ENCODE measurements around the gene SSTR3.

SSTR3 gene

GRCh38 chr22:37165940-37166674 lies 46.2 kb downstream of the SSTR3 start:
- no peaks in the 10 kb centered on the region for H4K20me1 ChIP-seq (ENCODE audit: insufficient read depth, low read length)
- no peaks in the 10 kb centered on the region for H3K9me3 ChIP-seq (ENCODE audit: insufficient read depth, low read length)
- no peak overlapping the region for H3K27ac ChIP-seq (ENCODE audit: low read length)
- peaks cover 68% of the 10 kb centered on the region for H3K4me1 ChIP-seq (ENCODE audit: low read length)
- H3K9ac ChIP-seq (ENCODE audit: low read length): no peak overlapping the region
- H3K4me3 ChIP-seq (ENCODE audit: low read length): peak overlapping the region; percentile 66; the same call in 1 of the 2 replicates
- no peaks in the 10 kb centered on the region for H3K27me3 ChIP-seq (ENCODE audit: low read depth, low read length)
- no peaks in the 10 kb centered on the region for H3K36me3 ChIP-seq (replicated peaks; ENCODE audit: low read depth, low read length)
- no peak for TF ChIP-seq EZH2phosphoT487 (IDR thresholded peaks at IDR 0.05; ENCODE audit: low read depth)
- no peak for TF ChIP-seq CTCF (IDR thresholded peaks at IDR 0.05; ENCODE audit: low read depth, low read length)
- H2AFZ ChIP-seq (ENCODE audit: low read depth, low read length): peak overlapping the region; percentile 62
- peak overlapping the region; percentile 84 for H3K4me2 ChIP-seq (ENCODE audit: low read length)
- no peaks in the 10 kb centered on the region for H3K79me2 ChIP-seq (ENCODE audit: low read length)

DNA sequence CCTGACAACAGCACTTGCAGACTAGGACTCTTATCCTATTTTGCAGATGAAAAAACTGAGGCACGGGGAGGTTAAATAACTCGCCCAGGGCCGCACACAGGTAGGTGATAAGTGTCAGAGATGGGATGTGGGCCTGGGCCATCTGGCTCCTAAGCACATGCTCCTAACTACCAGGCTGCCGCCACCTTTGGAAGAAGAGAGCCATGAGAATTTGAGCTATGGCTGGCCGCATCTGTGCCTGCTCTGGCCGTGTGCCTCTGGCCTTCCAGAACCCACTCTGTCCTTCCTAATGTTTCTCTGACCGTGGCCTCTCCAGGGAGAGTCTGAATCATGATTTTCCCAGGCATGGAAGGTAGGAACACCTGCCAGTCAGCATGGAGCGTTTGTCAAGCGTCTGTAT lies 47.2 kb downstream of the SSTR3 start:
- peaks cover 3% of the 10 kb centered on the region for H3K27me3 ChIP-seq (ENCODE audit: low read depth, low read length)
- TF ChIP-seq EZH2phosphoT487 (IDR thresholded peaks at IDR 0.05; ENCODE audit: low read depth) (no peak), CTCF (IDR thresholded peaks at IDR 0.05; ENCODE audit: low read depth, low read length) (no peak)
- H3K9ac ChIP-seq (ENCODE audit: low read length): no peak overlapping the region
- H3K4me3 ChIP-seq (ENCODE audit: low read length): no peak overlapping the region
- H2AFZ ChIP-seq (ENCODE audit: low read depth, low read length): no peak overlapping the region
- no peaks in the 10 kb centered on the region for H3K79me2 ChIP-seq (ENCODE audit: low read length)
- no peaks in the 10 kb centered on the region for H4K20me1 ChIP-seq (ENCODE audit: insufficient read depth, low read length)
- no peaks in the 10 kb centered on the region for H3K36me3 ChIP-seq (replicated peaks; ENCODE audit: low read depth, low read length)
- H3K4me1 ChIP-seq (ENCODE audit: low read length): peaks cover 69% of the 10 kb centered on the region
- no peaks in the 10 kb centered on the region for H3K9me3 ChIP-seq (ENCODE audit: insufficient read depth, low read length)
- H3K4me2 ChIP-seq (ENCODE audit: low read length): no peak overlapping the region
- no peak overlapping the region for H3K27ac ChIP-seq (ENCODE audit: low read length)

DNA sequence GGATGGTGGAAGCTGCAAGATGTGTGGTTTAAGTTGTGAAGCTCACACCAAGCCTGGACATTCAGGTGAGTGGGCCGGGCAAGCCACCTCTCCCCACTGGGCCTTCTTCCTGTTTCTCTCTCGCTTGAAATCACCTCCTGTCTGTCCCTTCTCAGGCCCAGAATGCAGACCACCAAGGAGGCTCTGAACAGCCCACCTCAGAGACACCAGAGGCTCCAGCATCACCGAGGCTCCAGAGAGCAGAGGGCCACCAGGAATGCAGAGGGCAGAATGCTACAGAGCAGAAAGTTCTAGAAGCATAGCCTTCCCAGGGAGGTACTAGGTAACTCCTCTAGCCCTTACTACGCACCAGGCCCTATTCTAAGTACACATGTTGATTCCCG lies 47.8 kb downstream of the SSTR3 start:
- Histone ChIP-seq H4K20me1 (ENCODE audit: insufficient read depth, low read length) (no peaks in the 10 kb centered on the region), H3K9ac (ENCODE audit: low read length) (peak overlapping the region; percentile 36; the same call in 1 of the 2 replicates), H3K79me2 (ENCODE audit: low read length) (no peaks in the 10 kb centered on the region), H3K27me3 (ENCODE audit: low read depth, low read length) (peaks cover 9% of the 10 kb centered on the region), H3K4me1 (ENCODE audit: low read length) (peaks cover 72% of the 10 kb centered on the region), H3K4me3 (ENCODE audit: low read length) (no peak overlapping the region), H3K36me3 (replicated peaks; ENCODE audit: low read depth, low read length) (no peaks in the 10 kb centered on the region), H3K9me3 (ENCODE audit: insufficient read depth, low read length) (no peaks in the 10 kb centered on the region), H2AFZ (ENCODE audit: low read depth, low read length) (peak overlapping the region; percentile 72; the same call in 1 of the 2 replicates), H3K4me2 (ENCODE audit: low read length) (peak overlapping the region; percentile 29), H3K27ac (ENCODE audit: low read length) (0 out of 2 replicates have a peak overlapping the region, but pooled peaks have one; percentile 12)
- TF ChIP-seq EZH2phosphoT487 (IDR thresholded peaks at IDR 0.05; ENCODE audit: low read depth) (no peak), CTCF (IDR thresholded peaks at IDR 0.05; ENCODE audit: low read depth, low read length) (no peak)

DNA sequence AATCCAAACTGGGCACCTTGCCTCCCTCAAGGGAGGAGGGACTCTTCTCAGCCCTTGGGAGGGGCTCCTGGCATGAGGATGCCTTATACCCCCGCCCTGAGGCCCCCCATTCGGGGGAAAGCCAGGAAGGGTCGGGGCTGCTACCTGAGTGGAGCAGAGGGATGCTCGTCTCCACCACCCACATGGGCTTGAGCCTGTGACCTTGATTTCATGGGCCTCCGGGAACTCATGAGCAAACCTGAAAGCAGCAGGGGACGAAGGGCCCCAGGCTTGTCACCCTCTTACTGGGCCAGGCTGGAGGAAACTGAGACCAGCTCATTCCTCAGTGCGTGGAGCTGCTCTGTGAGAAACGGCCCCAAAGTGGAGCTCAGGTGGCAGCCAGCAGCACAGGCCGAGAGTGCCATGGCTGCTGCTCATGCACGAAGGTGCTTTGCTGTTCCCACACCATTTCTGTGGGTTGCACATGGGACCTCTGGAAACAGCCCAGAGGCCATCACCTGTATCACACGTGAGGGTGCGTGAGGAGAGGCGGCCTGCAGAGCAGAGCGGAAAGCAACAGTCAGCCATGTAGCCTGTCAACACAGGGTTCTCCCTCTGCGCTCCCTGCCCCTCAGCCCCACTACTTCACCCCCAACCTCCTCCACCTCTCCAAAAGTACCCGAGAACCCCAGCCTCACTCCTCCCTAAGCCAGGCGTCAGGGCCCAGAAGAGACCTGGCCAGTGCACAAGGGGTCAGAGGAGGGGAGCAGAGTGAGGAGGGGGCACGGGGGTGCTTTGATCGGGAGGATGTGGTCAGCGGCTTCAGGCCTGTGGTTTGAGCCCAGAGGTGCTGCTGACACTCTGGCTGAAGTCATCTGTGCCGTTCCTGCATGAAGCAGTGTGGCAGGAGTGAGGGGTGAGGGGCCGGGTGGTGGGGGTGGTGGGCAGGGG lies 48.4 kb downstream of the SSTR3 start:
- TF ChIP-seq EZH2phosphoT487 (IDR thresholded peaks at IDR 0.05; ENCODE audit: low read depth): no peak
- TF ChIP-seq CTCF (IDR thresholded peaks at IDR 0.05; ENCODE audit: low read depth, low read length): no peak
- Histone ChIP-seq H3K4me2 (ENCODE audit: low read length) (peak overlapping the region; percentile 82), H3K4me1 (ENCODE audit: low read length) (peaks cover 74% of the 10 kb centered on the region), H3K9me3 (ENCODE audit: insufficient read depth, low read length) (no peaks in the 10 kb centered on the region), H4K20me1 (ENCODE audit: insufficient read depth, low read length) (no peaks in the 10 kb centered on the region), H3K9ac (ENCODE audit: low read length) (peak overlapping the region; percentile 61), H3K27ac (ENCODE audit: low read length) (peak overlapping the region; percentile 92), H3K4me3 (ENCODE audit: low read length) (peak overlapping the region; percentile 52), H2AFZ (ENCODE audit: low read depth, low read length) (peak overlapping the region; percentile 69), H3K27me3 (ENCODE audit: low read depth, low read length) (peaks cover 16% of the 10 kb centered on the region), H3K36me3 (replicated peaks; ENCODE audit: low read depth, low read length) (no peaks in the 10 kb centered on the region), H3K79me2 (ENCODE audit: low read length) (no peaks in the 10 kb centered on the region)

All from OCI-LY3 (cell line).